GM18868 (cell line): ENCODE data around the gene GRK4.

Experiments used
- ATAC-seq: cut with Tn5 transposase; IDR thresholded peaks from one replicate; pipeline ENCODE4 v1.9.1; 2021; ENCODE audit warnings: mild to moderate bottlenecking, moderate library complexity; ENCODE audit not compliant: unreplicated experiment

The GRK4 gene

DNA sequence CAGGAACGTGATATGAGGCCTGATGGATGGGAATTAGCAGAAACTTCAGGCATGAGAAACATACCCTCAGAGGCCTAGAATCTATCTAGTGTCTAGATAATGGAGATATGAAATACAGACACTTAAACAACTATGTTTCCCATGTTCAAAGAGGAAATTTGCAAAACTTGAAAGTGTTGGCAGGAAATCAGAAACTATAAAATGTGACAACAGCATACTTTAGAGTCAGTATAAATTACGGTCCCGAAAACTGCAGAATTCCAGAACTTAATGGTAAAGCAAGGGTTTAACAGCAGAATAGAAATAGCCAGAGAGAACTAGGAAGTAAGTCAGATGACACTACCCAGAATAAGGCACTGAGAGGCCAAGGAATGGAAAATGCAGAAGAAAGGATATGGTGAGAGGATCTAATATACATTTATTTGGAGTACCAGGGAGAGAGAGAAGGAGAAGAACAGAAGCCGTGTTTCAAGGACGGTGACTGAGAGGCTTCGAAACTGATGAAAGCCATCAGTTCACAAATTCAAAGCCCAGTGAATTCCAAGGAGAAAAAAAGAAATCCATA, 103.5 kb downstream of the GRK4 start:
- no peak for ATAC-seq

DNA sequence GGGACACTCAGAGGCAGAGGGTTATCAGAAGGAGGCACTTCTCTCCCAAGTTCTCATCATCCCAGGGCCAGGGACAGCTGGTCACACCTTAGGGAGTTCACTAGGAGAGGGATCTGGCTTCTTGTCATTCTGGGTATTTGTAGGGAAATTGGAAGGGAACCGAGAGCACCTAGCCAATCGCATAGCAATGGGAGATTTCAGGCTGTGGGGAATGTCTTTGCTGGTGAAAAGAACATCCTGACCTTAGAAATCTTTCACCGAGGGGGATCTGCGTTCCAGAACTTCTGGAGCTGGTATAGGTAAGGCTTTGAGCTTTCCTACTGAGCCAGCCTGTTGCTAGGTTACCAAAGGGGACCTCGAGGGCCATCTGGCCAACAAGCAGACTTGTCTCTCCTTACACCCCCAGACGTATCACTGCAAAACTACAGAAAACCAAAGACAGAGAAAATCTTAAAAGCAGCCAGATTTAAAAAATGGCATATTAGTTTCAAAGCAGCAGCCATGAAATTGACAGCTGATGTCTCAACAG, 104.2 kb downstream of the GRK4 start:
- ATAC-seq, result no peak

- ATAC-seq, result no peak
These were observed 106.4 kb downstream of the GRK4 start for GRCh38 chr4:3069661-3070199.

DNA sequence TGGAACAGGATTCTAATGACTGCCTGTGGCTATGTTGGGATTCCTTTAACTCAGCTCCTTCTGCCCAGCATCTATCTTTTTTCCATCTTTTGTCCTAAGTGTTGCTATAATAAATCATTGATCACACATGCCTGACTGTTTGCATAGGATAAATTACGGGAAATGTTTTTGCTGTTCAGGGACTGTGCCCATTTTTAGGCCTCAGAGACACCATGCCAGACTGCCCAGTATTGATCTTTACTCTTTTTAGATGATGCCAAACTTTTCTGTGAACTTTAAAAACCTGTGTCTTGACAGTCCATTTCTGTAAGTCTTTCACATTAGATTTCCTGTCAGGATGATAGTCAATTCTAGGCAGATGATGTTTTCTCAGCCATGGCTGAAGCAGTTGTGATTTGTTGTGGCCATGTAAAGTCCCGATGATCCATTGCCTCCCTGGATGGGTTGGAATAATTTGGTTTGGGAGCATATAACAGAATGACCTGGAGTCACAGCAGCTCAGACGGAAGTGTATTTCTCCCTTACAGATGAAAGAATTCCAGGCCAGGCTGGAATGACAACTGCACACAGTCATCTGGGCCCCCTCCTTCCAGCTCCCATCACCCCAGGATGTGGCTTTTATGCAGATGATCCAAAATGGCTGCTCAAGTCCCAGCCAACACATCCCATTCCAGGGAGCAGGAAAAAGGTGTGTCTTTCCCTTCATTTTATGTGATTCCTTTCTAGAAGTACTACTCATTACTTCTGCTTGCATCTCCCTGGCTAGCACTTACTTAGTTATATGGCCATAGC, 107.5 kb downstream of the GRK4 start:
- no peak for ATAC-seq

DNA sequence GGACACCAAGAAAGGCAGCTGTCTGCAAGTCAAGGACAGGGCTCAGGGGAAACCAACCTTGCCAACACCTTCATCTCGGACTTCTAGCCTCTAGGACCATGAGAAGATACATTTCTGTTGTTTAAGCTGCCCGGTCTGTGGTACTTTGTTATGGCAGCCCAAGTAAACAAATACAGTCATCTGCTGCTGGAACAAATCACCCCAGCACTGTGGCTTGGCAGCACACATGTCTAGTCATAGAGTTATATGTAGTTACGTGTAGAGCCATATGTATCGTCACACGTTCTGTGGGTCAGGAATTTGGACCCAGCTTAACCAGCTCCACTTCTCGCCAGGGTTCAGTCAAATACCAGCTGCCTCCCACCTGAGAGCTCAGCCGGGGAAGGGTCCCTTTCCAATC, 108.4 kb downstream of the GRK4 start:
- ATAC-seq, result no peak

DNA sequence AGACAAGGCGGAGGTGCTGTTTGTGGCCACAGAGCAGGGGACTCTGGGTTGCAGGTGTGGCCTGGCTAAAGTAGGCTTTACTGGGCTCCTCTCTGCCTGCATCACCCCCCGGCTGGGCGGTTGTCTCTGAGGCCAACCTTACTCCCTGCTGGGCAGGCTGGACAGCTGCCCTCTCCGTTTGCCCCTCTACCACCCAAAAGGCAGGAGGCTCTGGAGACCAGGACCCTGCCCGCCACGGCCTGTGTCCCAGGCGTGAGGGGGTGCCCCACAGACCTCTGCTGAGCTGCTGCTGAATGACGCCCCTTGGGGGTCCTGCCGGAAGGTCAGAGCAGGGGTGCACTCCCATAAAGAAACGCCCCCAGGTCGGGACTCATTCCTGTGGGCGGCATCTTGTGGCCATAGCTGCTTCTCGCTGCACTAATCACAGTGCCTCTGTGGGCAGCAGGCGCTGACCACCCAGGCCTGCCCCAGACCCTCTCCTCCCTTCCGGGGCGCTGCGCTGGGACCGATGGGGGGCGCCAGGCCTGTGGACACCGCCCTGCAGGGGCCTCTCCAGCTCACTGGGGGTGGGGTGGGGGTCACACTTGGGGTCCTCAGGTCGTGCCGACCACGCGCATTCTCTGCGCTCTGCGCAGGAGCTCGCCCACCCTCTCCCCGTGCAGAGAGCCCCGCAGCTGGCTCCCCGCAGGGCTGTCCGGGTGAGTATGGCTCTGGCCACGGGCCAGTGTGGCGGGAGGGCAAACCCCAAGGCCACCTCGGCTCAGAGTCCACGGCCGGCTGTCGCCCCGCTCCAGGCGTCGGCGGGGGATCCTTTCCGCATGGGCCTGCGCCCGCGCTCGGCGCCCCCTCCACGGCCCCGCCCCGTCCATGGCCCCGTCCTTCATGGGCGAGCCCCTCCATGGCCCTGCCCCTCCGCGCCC, 110.0 kb downstream of the GRK4 start:
- ATAC-seq, result peak; percentile 22

DNA sequence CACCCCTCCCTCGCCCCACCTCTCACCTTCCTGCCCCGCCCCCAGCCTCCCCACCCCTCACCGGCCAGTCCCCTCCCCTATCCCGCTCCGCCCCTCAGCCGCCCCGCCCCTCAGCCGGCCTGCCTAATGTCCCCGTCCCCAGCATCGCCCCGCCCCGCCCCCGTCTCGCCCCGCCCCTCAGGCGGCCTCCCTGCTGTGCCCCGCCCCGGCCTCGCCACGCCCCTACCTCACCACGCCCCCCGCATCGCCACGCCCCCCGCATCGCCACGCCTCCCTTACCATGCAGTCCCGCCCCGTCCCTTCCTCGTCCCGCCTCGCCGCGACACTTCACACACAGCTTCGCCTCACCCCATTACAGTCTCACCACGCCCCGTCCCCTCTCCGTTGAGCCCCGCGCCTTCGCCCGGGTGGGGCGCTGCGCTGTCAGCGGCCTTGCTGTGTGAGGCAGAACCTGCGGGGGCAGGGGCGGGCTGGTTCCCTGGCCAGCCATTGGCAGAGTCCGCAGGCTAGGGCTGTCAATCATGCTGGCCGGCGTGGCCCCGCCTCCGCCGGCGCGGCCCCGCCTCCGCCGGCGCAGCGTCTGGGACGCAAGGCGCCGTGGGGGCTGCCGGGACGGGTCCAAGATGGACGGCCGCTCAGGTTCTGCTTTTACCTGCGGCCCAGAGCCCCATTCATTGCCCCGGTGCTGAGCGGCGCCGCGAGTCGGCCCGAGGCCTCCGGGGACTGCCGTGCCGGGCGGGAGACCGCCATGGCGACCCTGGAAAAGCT, 110.9 kb downstream of the GRK4 start, which contains the start of the genes HTT and HTT-AS:
Gene HTT, plus strand, starts transcription at position 604 of the 768 bp plus-strand sequence. Its CDS starts 145 bp downstream, at position 749.
Gene HTT-AS, minus strand, starts transcription at position 461 of the 768 bp plus-strand sequence.
- peak; percentile 74 for ATAC-seq

- ATAC-seq, result no peak
These were observed 111.7 kb downstream of the GRK4 start for GRCh38 chr4:3074846-3075651.

- ATAC-seq, result no peak
These were observed 112.2 kb downstream of the GRK4 start for GRCh38 chr4:3075652-3075981.

DNA sequence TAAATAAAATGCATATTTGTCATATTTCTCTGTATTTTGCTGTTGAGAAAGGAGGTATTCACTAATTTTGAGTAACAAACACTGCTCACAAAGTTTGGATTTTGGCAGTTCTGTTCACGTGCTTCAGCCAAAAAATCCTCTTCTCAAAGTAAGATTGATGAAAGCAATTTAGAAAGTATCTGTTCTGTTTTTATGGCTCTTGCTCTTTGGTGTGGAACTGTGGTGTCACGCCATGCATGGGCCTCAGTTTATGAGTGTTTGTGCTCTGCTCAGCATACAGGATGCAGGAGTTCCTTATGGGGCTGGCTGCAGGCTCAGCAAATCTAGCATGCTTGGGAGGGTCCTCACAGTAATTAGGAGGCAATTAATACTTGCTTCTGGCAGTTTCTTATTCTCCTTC, 114.4 kb downstream of the GRK4 start:
- ATAC-seq, result peak; percentile 36

- ATAC-seq, result peak; percentile 47
These were observed 116.3 kb downstream of the GRK4 start for GRCh38 chr4:3079694-3080123.

DNA sequence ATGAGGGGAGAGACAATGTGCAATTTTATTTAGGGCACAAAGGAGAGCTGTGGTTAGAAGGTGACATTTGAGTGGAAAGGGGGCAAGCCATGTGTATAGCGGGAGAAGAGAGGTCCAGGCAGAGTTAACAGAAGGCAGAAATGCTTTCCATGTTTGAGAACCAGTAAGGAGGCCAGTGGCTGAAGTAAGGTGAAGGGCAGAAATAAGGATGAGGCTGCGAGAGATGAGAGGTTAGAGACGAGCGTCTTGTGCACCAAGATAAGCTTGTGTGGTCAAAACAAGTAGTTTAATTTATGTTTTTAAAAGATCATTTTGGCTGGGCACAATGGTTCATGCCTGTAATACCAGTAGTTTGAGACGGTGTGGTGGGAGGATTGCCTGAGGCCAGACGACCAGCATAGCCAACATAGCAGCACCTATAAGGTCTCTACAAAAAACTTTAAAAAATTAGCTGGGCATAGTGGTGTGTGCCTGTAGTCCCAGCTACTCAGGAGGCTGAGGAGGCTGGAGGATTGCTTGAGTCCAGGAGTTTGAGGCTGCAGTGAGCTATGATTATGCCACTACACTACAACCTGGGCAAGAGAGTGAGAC, 119.6 kb downstream of the GRK4 start:
- ATAC-seq, result no peak

GRCh38 chr4:3083732-3084131, 120.4 kb downstream of the GRK4 start:
- no peak for ATAC-seq

DNA sequence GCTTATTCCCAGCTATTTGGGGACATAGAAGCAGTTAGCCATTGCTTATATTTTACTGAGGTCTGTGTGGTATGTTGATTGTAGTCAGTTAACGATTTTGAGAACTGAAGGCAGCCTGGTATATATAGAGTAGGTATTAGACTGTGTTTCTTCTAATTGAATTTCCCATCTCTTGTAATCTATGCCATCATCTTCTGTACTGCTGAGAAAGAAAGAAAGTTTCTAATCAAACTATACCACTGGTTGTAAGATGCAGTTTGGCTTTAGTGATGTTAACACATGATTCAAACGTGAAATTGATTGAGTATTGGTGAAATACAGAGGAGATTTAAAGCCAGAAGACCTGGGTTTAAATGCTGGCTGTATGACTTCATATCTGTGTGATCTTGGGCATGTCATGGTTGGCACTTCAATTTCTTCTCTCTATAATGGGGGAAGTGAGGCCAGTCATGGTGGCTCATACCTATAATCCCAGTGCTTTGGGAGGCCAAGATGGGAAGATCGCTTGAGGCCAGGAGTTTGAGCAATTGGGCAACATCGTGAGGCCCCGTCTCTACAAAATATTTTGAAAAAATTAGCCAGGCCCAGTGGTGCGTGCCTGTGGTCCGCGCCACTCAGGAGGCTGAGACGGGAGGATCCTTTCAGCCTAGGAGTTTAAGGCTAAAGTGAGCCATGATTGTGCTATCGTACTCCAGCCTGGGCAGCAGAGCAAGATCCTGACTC, 122.7 kb downstream of the GRK4 start:
- no peak for ATAC-seq

DNA sequence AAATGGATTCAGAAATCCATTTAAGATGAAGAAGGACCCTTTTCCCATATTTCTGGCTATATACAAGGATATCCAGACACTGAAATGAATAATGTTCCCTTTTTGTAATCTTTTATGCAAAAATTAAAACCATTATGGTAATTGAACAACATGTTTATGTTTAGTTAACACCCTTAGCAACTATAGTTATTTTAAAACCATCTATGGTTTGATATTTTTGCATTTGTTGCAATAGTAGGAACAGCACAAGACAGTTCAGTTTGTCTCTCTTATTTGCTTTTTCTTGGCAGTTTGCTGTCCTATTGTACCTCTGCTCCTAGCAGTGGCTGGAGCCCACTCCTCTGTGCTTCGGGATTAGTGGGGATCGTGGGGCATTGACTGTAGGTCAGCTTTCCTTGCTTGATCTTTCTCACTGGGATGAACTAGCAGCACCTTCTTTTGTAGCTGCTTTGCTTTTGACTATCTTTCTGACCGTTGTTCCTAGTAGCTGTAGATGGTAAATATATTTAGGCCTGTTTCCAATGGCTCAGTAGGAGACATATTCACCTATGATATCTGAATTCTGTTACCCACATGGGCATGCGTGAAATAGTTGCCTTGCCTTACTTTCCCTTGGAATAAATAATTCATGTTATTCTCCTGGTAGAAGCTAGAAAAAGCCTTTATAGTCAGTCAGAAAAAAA, 123.9 kb downstream of the GRK4 start:
- ATAC-seq, result no peak
